Ammon's horn (tissue), 1 donor: ENCODE data around the gene CCDC138.

Source experiments
- DNase-seq: peaks from one replicate; pipeline ENCODE4 v3.0.0-alpha.2; 2016; ENCODE audit warnings: low spot score

Gene CCDC138

GRCh38 chr2:108919571-108920373 is 133.2 kb downstream of the CCDC138 start:
- DNase-seq = no peak

DNA sequence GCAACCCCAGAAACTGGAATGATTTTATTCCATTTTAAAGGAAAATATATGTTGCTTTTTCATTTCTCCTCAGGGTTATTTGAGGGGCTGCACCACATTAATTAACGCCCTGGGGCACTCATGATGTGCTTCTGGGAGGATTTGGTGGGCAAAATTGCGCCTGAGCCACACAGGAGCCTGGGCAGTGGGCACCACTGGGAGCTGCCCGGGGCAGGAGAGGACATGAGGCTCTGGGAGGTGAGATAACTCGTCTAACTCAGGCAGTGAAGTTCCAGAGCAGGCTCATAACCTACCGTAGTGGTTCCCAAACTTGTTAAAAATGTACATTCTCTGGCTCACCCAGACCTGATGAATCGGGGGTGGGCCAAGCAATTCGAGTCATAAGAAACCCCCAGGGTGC is 134.1 kb downstream of the CCDC138 start:
- DNase-seq = no peak

DNA sequence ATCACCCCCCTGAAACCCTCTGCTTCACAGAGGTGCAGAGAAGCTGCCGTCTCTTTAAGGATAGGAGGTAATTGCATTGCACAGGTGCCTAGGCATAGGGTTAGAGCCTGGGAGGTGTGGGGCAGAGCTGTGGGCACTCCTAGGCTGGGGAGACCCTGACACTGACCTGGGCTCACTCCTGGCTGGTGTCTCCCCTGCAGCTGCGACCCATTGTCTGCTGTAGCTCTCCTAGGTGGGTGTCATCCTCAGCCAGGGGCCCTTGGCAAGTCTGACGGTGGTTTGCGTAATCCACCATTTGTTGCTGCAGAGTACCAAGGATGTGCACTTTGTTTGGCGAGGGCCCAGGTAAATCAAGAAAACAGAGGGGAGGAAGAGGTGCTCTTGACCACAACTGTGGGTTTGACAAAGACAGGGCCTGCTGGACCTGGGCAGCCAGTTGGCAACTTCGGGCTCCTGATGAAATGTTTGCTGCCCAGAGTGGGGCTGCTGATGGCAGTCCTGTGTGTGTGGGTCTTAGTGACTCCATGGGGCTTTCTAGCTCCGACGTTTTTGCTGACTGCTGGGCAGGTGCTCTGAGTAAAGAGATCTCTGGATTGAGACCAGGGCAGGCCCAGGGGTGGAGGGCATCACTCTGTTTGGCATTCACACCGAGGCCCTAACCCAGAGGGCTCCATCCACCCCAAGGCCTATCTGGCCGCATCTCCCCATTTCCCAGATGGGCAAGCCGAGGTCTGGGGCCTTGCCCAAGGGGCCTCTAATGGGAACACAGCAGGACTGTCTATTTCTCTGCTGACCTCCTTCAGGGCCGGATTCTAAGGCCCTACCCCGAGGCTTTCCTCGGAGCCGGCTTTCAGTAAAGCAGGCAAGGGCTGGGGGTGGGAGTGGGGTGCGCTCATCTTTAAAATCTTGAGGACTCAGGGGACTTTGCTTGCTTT is 134.8 kb downstream of the CCDC138 start:
- no peak for DNase-seq

GRCh38 chr2:108922141-108922915 is 135.8 kb downstream of the CCDC138 start:
- no peak for DNase-seq

DNA sequence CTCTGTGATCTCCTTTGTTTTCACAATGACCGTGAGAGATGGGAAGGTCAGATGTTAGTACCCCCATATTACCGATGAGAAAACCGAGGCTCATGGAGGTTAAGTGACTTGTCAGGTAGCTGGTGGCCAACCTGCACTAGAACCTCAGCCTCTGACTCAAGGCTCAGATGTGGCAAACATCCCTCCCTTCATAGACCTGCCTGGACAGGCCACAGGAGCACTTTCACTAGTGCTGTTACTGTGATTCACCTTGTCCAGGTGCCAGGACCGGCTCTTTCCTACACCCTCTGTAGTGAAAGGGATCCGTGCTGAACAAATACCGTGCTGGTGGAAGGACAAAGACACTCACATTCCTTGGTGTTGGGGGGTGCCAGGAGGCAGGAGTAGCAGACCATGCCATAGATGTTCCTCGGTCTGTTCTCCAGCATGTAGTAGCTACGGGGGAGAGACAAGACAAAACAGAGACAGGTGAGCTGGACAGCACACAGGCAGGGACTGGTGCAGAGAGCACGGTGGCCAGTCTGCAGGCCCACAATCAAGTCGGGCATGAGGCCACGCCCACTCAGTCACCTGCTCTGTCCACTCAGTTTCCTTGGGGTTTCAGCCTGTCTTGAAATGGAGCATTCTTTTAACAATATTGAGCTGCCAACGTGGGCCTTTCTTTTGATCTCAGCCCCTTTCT is 136.6 kb downstream of the CCDC138 start:
- DNase-seq = no peak

DNA sequence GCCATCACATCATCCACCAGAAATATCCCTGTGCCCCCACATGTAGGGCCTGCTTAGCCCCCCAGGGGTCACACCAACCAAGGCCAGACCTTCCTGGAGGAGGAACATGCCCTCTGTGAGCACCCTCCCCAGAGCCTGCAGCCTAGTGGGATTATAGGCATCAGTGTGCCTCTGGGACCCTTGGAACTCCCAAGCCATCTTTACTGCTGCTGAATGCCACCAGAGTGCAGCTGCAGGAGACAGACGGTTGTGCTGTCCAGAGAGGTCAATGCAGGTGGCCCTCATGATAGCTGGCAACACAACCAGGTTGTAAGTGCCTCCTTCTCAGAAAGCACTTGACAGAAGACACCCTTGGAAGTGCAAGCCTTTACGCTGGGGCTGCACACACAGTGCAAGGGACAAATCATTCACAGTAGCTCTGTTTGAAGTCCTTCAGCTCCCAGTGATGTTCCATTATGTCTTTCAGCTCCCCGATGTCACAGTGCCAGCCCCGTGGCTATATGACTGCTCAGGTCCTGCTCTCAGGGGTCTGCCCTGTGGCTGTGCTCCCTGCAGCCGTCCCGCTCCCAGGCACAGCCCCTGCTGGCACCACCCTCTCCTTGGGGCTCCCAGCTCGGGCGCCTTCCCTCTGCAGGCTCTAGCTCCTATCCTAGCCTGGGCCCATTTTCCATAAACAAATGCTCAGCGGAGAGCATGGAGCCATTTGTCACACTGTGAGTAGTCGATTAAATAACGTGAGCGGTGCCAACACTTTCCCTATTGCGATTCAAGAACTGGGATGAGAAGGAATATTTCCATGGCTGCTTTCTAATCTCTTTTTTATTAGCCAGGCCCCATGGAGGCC is 137.4 kb downstream of the CCDC138 start:
- DNase-seq = no peak

- no peak for DNase-seq
Observed at GRCh38 chr2:108924580-108925251, 138.1 kb downstream of the CCDC138 start.

- DNase-seq = no peak
Observed at GRCh38 chr2:108925286-108925685, 138.7 kb downstream of the CCDC138 start.

DNA sequence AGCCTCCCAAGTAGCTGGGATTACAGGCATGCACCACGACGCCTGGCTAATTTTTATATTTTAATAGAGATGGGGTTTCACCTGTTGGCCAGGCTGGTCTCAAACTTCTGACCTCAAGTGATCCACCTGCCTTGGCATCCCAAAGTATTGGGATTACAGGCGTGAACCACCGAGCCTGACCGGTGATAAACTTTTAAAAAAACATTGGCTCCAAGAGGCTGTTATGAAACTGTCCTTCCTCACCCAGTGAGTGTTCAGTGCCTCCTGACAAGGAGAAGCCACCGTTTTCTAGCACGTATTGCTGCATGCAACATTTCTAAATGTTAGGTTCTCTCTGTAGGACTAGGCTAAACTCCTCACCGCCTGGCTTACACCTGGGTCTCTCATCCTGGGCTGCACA is 139.2 kb downstream of the CCDC138 start:
- DNase-seq = no peak
